22Rv1 (cell line): ENCODE measurements around the gene CALML6.

Source experiments
- H3K27ac ChIP-seq: fragments of 450-650 bp; 2 replicates; pipeline ENCODE4 v1.5.1; 2017
- CTCF ChIP-seq: fragments of 450-650 bp; IDR thresholded peaks from 2 replicates; pipeline ENCODE4 v1.5.1; 2017; ENCODE audit warnings: mild to moderate bottlenecking
- ZFX ChIP-seq: fragments of 450-650 bp; IDR thresholded peaks from 2 replicates; pipeline ENCODE4 v1.6.1; 2017; ENCODE audit warnings: antibody characterized with exemption, borderline replicate concordance

The CALML6 gene

GRCh38 chr1:1959459-1959839, 44.4 kb downstream of the CALML6 start:
- no peak overlapping the region for H3K27ac ChIP-seq
- TF ChIP-seq ZFX: no peak
- TF ChIP-seq CTCF: no peak

GRCh38 chr1:1959840-1960479, 44.9 kb downstream of the CALML6 start:
- no peak overlapping the region for H3K27ac ChIP-seq

DNA sequence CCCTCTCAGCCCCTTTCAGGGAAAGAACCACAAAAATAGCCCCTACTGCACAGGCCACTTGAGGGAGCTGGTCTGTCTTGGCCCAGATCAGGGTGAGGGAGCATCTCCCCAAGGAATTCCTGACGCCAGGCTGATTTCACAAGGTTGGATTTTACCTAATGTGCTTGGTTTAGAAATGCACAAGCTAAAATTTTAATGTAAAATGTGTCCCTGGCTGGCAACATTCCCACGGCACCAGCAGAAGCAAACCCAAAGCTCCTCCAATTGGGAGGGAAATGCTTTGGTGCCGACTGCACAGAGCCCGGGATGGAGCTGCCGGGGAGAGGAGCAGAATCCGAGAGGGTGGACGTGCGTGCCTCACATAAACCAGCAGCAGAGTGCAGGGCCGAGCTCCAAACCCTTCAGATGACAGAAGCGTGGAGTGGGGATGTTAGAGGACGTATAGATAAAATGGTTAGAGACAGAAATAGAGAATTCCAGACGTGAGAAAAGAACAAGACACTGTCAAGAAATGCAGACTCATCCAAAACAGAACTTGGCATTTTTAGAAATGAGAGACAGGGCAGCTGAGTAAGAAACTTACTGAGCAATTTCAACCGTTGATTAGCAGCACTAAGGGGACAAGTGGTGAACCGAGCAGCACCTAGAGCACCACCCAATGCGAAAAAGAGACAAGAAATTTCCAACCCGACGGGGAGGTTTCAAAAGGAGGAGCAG, 45.6 kb downstream of the CALML6 start:
- H3K27ac ChIP-seq: no peak overlapping the region
- TF ChIP-seq CTCF: no peak

More at GRCh38 chr1:1959840-1960479, 44.9 kb downstream of the CALML6 start:
- TF ChIP-seq CTCF (peak; percentile 95), ZFX (no peak)

DNA sequence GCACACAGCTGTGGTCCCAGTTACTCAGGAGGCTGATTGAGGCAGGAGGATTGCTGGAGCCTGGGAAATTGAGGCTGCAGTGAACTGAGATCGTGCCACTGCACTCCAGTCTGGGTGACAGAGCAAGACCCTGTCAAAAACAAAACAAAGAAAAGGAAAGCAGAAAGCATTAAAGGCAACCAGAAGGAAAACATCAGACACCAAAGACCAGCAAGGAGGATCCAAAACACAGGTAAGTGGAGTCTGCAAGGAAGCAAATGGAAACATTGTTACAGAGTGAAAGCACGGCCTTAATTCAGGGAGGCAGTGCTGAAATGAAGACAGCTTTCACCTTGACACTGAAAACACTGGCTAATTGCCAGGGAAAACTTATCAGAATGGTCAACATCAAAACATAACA, 47.7 kb downstream of the CALML6 start:
- TF ChIP-seq CTCF (no peak), ZFX (no peak)
- no peak overlapping the region for H3K27ac ChIP-seq

DNA sequence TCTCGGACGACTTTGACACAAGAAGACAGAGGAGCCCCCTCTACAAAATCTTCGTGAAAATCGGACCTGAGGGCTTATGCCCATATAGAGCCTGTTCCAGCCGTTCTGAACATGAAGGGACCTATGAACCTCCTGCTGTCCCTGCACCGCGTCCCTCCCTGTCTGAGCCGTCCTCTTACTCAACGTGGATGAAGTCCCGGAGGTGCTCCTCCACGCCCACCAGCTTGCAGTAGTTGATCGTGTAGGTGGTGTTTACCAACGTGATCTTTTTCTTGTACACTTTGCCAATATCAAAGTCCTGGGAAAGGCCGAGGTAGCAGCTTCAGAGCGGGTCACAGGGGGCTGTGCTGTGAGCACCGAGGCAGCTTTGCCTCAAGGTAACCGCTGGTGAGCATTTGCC, 48.5 kb downstream of the CALML6 start:
- TF ChIP-seq CTCF (no peak), ZFX (no peak)
- no peak overlapping the region for H3K27ac ChIP-seq

DNA sequence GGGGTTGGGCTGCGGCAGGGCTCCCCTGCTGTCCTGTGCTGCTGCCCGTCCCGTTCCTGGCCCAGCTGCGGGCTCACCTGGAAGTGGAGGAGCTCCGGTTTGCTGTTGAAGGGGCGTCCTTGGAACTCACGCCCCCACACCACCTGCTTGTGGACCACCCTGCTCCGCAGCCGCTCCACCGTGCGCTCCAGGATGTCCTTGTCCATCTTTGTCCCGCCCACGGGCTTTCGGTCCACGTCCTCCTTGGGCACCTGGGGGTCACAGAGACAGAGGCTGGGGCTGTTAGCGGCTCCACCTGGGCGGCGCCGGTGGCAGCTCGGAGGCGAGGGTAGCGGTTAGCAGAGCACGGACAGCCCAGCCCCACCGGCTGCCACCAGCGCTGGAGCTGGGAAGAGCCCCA, 49.8 kb downstream of the CALML6 start:
- no peak for TF ChIP-seq CTCF
- TF ChIP-seq ZFX: no peak
- H3K27ac ChIP-seq: no peak overlapping the region

- TF ChIP-seq ZFX (no peak), CTCF (no peak)
- H3K27ac ChIP-seq: no peak overlapping the region
Observed at GRCh38 chr1:1965546-1965945, 50.5 kb downstream of the CALML6 start.
